GM18517 (cell line): ENCODE measurements around the gene SMNDC1.
"Not testable (repeated sequence)": the region's sequence is repeated elsewhere in the genome, so short reads cannot be mapped to it uniquely, and the experiment has no call there.

Experiments used
- ATAC-seq: cut with Tn5 transposase; IDR thresholded peaks from one replicate; pipeline ENCODE4 v1.9.1; 2021; ENCODE audit warnings: mild to moderate bottlenecking, moderate library complexity; ENCODE audit not compliant: unreplicated experiment

Gene SMNDC1

DNA sequence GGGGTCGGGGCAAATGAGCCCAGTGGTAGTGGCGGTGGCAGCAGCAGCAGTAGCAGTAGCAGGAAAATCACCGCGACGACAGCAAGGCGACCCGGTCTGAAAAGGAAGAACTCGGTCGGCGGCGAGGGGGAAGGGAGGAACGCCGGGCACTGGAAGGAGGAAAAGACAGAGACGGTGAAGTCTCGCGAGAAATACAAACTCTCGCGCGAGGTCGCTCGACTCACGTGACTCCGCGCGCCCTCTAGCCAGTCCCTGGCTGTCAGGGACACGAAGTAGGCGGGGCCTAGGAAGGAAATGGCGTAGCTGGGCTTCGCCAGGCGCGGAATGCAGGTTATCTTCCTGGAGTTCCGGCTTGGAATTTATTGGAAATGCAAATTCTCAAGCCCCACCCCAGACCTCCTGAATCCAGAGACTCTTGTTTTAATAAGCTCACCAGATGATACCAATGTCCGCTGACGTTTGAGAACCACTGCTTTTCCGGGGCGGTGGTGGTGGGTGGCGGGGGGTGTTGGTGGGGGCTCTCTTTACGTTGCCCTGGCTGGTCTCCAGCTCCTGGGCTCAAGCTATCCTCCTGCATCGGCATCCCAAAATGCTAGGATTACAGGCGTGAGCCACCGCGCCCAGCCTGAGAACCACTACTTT is at the start of gene SMNDC1:
Gene SMNDC1 (minus strand): TSS at position 141 of the 642 bp plus-strand sequence. CDS start 1,333 bp downstream, outside the sequence.
- ATAC-seq, result peak; percentile 89

DNA sequence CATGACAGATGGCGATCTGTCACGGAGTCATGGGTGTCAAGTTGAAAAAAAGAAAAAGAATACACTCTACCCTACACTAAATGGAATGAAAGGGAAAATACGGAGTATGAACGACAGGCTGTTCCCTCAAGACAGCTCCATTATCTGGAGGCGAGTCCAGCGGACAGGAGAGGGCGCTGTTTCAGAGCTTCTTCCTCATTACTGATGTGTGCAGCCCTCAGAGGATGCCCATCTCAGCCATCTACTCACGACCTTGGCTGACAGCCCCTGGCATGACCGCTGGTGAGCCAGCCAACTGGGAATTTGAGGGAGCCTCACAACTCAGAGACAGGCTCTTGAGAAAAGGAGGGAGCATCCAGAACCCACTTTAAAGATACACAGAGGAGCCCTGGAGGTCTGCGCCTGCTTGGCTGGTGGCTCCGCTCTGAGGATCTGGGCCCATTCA is 49.6 kb upstream of the SMNDC1 start:
- peak; percentile 30 for ATAC-seq

DNA sequence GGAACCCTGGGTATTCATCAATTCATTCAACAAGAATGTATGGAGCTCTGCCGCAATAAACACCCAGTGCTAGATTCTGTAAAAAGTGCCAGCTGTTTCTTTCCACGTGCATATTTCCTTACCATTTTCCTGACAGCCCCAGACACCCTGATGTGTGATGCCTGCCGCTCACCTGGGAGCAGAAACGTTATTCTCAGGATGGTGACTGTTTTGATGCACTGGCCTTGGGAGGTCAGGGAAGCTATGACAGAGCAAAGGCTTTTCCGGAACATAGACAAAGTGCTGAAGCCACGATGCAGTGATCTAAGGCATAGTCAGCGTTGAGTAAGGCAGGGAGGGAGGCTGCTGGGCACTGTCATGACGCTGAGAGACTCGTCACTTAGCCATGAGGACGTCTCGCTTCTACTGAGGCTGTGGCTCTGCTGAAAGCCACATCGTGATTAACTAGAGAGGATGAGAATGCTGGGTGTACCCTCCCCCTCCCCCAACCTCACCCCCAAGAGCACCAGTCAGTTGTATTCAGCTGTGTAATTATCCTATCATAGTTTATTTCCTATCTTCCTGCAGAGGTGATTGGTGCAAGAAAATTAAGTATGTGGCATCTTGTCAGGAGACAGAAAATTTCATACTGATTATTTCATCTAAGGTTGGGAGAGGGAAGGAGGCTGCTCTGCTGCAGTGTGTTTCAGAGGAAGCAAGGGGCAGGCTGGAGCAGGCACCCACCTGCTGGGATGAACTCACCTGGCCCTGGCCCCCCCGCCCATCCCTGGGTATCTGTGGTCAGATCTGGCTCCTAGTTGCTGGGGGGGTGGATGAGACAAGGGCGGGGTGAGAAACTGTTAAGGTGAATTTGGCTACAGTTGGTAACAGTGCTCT is 48.8 kb upstream of the SMNDC1 start:
- no peak for ATAC-seq

DNA sequence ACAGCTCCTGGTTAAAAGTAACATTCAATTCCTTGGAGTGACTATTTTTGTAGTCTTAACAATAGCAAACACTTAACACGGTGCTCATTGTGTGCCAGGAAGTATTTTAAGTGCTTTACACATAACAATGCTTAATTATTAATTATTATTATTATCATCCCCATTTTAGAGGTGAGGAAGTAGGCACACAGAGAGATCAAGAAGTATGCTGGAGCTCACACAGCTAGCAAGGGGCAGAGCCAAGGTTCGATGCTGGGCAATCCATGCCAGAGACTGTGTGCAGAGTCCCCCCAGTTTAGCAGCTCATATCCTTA is 48.2 kb upstream of the SMNDC1 start:
- ATAC-seq, result no peak

DNA sequence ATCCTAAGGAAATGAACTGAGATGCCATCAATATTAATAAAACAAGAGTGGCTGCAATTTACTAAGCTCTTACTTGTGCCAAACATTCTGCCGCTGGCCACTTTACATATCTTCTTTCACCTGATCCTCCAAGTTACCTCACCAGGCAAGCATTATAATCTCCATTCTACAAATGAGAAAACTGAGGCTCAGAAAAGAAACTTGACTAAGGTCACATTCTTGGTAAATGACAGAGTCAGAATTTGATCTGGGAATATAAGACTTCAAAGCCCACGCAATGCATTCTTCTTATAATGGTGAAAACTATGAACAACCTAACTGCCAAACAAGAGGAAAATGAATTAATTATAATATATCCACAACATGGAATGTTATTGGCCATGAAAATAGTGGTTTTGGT is 46.1 kb upstream of the SMNDC1 start:
- ATAC-seq, result no peak

DNA sequence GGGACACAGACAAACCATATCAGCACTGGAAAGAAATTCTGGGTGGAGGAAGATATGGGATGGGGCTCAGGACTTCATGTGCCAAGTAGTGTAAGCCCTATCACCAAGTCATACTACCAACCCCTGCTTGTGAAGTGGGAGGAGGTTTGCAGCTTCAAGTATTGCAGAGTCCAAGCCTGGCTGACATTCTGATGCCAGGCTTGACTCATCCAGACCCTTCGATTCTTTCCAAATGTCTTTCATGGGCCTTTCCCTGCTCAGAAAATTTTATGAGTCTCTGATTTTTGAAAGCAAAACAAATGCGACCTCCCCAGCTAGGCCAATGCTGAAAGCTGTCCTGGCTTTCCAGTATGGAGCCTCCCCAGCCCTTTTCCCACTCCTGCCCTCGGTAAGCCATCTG is 45.1 kb upstream of the SMNDC1 start:
- no peak for ATAC-seq

DNA sequence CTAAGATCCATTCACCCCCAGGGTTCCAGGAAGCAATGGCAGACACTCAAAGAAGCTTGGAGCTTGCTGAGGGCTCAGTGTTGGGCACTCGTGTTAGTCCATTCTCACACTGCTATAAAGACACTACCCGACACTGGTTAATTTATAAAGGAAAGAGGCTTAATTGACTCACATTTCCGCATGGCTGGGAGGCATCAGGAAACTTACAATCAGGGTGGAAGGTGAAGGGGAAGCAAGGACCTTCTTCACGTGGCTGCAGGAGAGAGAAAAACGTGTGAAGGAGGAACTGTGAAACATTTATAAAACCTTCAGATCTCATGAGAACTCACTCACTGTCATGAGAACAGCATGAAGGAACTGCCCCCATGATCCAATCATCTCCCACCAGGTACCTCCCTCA is 44.7 kb upstream of the SMNDC1 start:
- no peak for ATAC-seq

DNA sequence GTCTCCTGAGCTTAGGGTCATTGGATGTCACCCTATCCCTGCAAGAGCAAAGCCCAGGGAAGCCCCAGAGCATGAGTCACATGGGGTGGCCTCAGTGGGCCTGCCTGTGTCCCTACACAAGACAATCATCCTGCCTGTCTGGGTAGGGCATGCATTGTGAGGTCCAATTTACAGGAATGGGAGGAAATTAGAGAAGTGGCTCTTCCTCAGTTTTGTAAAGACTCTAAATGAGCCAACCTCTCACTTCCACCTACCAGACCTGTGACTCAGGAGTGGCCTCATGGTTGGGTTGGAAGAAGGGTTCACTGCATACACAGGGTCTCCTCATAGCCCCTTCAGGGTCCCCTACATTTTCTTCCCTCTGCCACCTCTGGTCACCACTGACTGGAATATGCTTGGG is 43.6 kb upstream of the SMNDC1 start:
- ATAC-seq, result no peak

DNA sequence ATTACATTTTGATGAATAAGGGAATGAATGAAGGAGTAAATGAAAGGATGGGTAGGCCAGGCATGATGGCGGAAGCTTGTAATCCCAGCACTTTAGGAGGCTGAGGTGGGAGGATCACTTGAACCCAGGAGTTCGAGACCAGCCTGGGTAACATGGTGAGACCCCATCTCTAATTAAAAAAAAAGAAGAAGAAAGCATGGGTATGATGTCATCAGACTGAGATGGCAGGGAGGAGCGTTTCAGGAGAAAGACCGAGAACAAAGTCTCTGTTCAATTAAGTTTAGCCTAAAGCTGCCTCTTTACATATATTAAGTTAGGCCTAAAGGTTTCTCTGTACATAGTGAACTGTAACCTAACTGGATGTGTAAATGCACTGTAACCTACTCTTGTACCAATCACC is 42.2 kb upstream of the SMNDC1 start:
- ATAC-seq, result no peak

DNA sequence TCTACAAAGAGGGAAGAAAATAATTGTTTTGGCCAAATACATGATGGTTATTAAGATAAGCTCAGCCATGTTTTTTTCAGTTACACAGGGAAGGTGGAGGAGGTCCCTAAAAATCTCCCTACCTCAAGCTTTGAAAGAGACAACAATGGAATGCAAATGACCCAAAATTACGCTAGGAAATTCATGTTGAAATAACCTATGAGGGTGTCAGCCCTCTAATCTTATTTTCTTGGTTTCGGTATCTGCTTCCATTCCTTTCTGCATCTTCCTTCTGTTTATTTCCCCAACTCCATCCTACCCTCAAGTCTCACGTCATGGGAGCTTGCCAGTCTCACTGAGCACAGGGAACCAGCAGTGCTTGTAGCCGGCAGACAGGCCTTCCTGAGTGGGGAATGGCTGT is 40.6 kb upstream of the SMNDC1 start:
- ATAC-seq, result no peak

DNA sequence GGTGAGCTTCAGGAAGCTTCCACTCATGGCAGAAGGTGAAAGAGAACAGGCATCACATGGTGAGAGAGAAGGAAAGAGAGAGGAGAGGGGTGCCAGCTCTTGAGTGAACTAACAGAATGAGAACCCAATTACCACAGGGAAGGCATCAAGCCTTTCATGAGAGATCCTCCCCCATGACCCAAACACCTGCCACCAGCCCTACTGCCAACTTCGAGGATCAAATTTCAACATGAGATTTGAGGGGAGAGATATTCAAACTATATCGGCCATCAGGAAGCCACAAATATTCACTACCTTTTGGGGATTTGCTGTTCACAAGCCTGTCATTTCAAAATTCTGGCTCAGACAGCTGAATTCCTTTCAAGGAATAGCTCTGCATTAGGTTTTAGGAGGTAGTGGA is 39.9 kb upstream of the SMNDC1 start:
- no peak for ATAC-seq

DNA sequence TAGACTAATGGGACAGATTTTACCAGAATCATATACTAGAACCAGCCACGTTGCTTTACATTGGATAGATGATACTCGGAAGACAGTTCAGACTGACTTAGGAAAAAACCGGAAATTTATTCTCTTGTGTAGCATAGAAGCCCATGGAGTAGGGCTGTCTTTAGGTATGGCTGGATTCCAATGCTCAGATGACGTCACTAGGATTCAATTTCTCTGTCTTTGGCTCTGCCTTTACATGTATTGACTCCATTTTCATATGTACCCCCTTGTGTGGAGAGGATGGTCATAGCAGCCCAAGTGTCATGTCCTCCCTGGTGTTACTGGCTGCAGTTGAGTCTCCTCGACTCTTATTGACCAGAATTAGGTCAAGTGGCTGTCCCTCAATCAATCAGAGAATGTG is 39.2 kb upstream of the SMNDC1 start:
- ATAC-seq, result no peak

DNA sequence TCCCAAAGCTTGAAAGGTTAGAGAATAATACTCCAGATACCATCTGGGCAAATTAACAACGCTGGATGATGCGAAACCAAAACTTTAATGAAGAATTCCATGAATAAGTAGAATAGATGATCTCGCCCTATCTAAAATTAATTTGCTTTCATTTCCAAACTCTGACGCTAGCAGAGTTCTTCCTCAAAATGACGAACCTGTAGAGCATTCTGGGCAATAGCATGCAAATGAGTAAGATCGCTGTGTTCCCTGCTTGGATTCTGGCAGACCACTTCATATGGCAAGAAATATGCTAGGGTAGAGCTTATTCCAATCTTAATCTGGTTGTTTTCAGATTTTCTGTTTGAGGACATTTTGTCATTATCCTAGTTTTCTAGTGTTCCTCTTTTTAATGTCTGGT is 36.1 kb upstream of the SMNDC1 start:
- ATAC-seq, result no peak

DNA sequence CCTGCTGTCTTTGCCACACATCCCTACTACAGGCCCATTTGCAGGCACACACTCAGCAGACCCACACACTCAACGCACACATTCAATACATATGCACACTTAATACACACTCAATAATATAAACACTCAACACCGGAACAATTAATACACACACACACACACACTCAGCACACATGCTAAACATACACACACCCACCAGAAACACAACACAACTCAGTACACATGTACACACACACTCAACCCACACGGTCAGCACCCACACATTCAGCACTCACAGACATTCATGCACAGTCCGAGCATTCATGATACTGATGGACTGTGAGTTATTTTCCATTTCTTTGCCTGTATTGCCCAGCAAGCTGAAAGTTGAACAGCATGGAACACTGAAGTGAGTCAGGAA is 35.4 kb upstream of the SMNDC1 start:
- ATAC-seq, result no peak

DNA sequence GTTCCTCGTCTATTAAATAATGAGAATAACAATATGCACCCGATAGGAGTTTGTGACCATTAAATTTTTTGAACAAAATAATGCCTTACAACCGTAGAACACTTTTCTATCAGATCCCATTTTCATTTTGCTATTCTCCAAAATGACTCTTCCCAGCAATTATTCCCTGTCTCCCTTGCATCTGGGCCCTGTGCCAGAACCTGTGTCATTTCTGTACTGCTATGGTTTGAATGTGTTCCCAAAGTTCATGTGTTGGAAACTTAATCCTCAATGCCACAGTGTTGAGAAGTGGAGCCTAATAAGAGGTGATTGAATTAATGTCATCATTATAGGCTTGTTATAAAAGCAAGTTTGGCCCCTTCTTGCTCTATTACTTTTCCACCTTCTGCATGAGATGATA is 33.2 kb upstream of the SMNDC1 start:
- ATAC-seq, result no peak

DNA sequence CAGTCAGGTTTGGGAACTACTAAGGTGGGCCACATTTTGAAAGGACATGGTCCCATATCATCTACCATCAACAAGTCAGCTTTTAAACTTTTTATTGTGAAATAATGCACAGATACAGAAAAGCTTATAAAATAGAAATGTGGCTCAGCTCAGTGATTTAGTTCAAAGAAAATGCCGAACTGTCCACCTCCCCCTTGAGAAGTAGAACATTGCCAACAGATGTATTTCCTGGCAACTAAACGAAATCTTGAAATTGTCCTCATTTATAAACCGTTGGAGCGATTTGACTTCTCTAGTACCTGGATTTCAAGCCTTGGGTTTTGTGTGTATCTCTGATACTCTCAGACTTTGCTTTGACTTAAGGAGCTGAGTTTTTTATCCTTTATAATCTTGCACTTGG is 32.7 kb upstream of the SMNDC1 start:
- ATAC-seq, result no peak

DNA sequence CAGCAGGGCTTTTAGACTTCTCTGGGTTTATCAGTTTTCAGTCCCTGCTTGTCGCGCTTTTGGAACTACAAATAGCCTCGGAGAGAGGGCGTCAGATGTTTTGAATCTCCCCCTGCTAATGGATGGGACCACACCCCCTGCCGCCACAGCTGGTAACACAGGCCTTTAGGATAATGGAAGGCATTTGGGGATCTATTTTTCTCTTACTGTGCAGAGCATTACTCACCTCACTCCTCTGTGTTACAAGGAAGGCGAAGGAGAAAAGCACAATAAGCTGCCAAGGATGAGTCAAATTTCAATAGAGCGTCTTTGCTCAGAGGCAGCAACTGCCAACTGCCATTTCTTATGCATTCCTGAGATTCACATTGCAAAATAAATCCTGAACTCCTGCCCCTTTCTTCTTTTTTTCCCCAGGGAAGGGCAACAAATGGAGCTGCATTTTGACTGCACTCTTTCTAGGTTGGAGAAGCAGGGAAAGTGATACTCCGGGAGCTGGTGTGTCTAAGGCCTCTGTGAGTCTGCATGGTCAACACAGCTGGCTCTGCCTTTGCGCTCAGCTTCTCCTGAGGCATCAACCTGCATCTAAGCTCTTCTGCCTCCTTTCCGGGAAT is 31.5 kb upstream of the SMNDC1 start:
- no peak for ATAC-seq

DNA sequence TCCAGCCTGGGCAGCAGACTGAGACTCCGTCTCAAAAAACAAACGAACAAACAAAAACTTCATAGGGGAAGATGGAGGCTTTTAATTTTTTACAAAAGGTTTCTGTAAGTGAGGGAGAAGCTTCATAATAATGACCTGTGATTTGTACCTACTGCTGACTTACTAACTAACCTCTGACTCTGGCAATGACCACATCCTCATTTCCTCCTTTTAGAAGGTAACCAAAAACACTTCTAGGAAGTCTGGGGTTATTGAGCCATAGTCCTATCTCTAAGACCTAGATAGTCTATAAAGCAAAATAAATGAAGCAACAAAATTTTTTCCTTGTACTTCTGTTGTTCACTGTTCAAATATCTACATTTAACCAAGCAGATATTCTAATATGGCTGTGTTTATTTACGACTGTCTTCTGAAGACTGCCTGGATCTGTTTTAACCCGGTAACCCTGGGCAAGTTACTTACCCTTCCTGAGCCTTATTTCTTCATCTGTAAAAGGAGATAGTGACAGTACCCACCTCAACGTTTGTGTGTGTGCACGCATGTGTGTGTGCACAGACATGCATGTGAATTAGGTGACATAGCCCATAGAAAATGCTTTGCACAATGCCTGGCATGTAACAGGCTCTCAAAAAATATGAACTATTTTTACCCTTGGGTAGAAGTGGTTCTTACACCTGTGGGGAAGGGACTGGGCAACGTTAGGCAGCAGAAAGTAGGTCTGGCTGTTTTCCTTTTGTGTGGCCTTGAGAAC is 30.8 kb upstream of the SMNDC1 start:
- no peak for ATAC-seq

DNA sequence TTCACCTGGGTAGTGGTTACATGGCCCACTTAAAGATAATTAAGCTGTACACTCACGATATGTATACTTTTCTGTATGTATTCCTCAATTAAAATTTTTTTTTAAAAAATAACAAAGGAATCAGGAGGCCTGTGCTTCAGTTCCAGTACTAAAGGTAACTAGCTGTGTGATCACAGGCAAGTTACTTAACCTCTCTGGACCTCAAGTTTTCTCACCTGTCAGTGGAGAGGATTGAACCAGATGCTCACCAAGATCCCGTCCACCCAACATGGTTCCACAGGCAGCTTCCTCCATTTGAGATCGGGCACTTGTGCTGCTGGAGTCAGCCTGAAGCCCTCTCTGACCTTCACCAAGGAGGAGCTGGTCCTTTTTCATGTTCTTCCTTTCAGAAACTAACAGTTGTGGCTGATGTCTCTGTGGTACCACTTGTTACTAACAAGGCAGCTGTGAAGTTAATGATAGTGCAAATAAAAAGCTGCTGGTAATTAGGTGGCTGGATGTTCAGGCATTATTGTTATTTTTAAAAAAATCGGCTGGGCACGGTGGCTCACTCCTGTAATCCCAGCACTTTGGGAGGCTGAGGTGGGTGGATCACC is 29.4 kb upstream of the SMNDC1 start:
- ATAC-seq, result no peak

DNA sequence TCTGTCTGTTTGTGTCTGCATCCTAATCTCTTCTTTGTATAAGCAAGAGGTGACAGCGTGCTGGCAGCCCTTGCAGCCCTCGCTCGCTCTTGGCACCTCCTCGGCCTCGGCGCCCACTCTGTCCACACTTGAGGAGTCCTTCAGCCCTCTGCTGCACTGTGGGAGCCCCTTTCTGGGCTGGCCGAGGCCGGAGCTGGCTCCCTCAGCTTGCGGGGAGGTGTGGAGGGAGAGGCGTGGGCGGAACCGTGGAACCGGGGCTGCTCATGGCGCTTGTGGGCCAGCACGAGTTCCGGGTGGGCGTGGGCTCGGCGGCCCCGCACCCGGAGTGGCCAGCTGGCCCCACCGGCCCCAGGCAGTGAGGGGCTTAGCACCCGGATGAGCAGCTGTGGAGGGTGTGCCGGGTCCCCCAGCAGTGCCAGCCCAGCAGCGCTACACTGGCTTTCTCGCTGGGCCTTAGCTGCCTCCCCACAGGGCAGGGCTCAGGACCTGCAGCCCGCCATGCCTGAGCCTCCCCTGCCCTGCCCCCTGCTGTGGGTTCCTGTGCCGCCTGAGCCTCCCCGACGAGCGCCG is 26.6 kb upstream of the SMNDC1 start:
- not testable (repeated sequence) for ATAC-seq

DNA sequence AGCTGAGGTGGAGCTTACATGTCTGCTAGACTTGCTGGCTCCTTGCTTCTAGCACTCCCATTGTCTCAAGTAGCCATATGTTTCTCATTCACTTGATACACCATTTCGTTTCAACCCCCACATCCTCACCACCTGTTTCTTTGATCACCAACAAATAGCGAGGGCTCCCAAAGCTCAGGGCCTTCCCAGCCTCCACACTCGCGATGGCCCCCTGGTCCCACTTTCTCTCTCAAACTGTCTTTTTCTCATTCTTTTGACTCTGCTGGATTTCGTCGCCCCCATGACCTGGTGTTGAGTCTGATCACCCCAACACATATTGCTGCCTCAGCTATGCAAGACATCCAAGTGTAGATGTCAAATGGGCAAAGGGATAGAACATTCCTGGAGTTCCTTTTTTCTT is 26.0 kb upstream of the SMNDC1 start:
- no peak for ATAC-seq
